ENCODE data around the gene ZNF683. TPM values are rescaled to one million over a fixed set of nuclear protein-coding genes. Genes with fewer than 3 reads are reported as not detected.

The ZNF683 gene
- total and polyA plus RNA-seq, 10 of the 15 experiments (the other 5 are each of a cell fraction or from before 2014, with no cell fraction given): not detected

DNA sequence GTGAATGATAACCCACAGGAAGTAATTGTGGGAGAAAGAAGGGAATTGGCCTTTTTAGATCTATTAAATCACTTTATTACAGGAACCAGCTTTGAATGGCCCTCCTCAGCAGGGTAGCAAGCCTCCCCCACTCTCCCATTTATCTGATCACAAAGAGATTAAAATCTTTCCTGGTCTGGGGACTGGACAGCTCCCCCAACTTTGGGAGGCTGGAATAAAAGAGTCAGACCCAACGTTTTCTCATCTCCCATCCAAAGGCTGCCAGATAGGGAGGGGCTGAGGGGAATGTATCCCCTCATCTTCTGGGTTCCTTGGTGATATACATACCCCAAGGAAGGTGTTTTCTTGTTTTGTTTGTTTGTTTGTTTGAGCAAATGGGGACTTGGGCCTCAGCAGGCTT, 40.5 kb upstream of the ZNF683 start:
- in situ Hi-C loops (cut with MboI): no loop called here
- BruUV-seq (replicated peaks): no TSS peak
- intact Hi-C loops (cut with micrococcal nuclease; ENCODE audit: unreplicated experiment): loop anchor here (10.0 kb wide), 1 partner anchor 48 kb away; no protein-coding TSS in a partner anchor
- ChIA-PET RAD21 (ENCODE audit: unreplicated experiment) (no interaction called here), POLR2A (interaction anchor here (0.6 kb wide), 1 partner anchor 63 kb away, joined by 6 read pairs; no protein-coding TSS in a partner anchor), SMC1A (ENCODE audit: uncharacterized antibody, unreplicated experiment) (no interaction called here), CTCF (interaction anchor here (0.7 to 1.2 kb wide), 3 partner anchors 19 to 269 kb away, joined by 3 to 5 read pairs (median 3); no protein-coding TSS in a partner anchor)
- Histone ChIP-seq H3K79me2 (ENCODE audit: control insufficient read depth, insufficient read depth, low read length) (no peaks in the 10 kb centered on the region), H3K9me3 (replicated peaks; ENCODE audit: control insufficient read depth, insufficient read depth, low read length) (no peaks in the 10 kb centered on the region), H3K27me3 (replicated peaks in 1 of 2; ENCODE audit: control insufficient read depth in 2 of 2, insufficient read depth in 2 of 2, low read length in 1 of 2) (peaks cover 8 to 10% of the 10 kb centered on the region in 2 experiments), H4K20me1 (ENCODE audit: control insufficient read depth, insufficient read depth) (no peaks in the 10 kb centered on the region), H3K4me2 (ENCODE audit: control insufficient read depth, insufficient read depth) (no peak overlapping the region), H3K9ac (ENCODE audit: control insufficient read depth, insufficient read depth, low read length) (no peak overlapping the region), H3K4me1 (ENCODE audit: control insufficient read depth, insufficient read depth, low read length) (no peaks in the 10 kb centered on the region), H3K27ac (ENCODE audit: control insufficient read depth, insufficient read depth) (no peak overlapping the region), H3K36me3 (ENCODE audit: control insufficient read depth in 2 of 2, insufficient read depth in 2 of 2, low read length in 1 of 2) (no peaks in the 10 kb centered on the region), H2AFZ (ENCODE audit: control insufficient read depth, low read depth, low read length) (no peak overlapping the region), H3K4me3 (no peak overlapping the region)
- FAIRE-seq: no peak
- 0% methylated on average over 1 of the region's 1 CpG for WGBS (ENCODE audit: insufficient coverage, insufficient replicate concordance, low lambda C conversion rate, missing lambda C conversion rate)
- DNase-seq (ENCODE audit: low read depth, low spot score): no peak
- TF ChIP-seq MYC (IDR thresholded peaks at IDR 0.05; ENCODE audit: insufficient read depth, insufficient read length, insufficient replicate concordance, low read length, severe bottlenecking): no peak
- no peak for TF ChIP-seq SMAD1 (IDR thresholded peaks at IDR 0.05; ENCODE audit: low read depth, partially characterized antibody)
- no peak for TF ChIP-seq RB1 (IDR thresholded peaks at IDR 0.05; ENCODE audit: borderline replicate concordance)
- no peak for TF ChIP-seq POLR2AphosphoS5 (IDR thresholded peaks at IDR 0.05; ENCODE audit: low read length)
- no peak for TF ChIP-seq FOS (IDR thresholded peaks at IDR 0.05; ENCODE audit: borderline replicate concordance, extremely low read depth, insufficient read length)
- TF ChIP-seq MEF2B (IDR thresholded peaks at IDR 0.05; ENCODE audit: partially characterized antibody, poor library complexity, severe bottlenecking): no peak
- TF ChIP-seq, protein P1, sequence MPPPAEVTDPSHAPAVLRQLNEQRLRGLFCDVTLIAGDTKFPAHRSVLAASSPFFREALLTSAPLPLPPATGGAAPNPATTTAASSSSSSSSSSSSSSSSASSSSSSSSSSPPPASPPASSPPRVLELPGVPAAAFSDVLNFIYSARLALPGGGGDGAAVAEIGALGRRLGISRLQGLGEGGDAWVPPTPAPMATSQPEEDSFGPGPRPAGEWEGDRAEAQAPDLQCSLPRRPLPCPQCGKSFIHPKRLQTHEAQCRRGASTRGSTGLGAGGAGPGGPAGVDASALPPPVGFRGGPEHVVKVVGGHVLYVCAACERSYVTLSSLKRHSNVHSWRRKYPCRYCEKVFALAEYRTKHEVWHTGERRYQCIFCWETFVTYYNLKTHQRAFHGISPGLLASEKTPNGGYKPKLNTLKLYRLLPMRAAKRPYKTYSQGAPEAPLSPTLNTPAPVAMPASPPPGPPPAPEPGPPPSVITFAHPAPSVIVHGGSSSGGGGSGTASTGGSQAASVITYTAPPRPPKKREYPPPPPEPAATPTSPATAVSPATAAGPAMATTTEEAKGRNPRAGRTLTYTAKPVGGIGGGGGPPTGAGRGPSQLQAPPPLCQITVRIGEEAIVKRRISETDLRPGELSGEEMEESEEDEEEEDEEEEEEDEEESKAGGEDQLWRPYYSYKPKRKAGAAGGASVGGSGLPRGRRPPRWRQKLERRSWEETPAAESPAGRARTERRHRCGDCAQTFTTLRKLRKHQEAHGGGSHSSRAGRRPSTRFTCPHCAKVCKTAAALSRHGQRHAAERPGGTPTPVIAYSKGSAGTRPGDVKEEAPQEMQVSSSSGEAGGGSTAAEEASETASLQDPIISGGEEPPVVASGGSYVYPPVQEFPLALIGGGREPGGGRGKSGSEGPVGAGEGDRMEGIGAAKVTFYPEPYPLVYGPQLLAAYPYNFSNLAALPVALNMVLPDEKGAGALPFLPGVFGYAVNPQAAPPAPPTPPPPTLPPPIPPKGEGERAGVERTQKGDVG (CRISPR knock-in tag; IDR thresholded peaks at IDR 0.05): no peak
- TF ChIP-seq POLR2A (IDR thresholded peaks at IDR 0.05; ENCODE audit: low read depth, low read length): no peak
- TF ChIP-seq MTA3 (IDR thresholded peaks at IDR 0.05; ENCODE audit: borderline replicate concordance, low read length): no peak
- no peak for TF ChIP-seq CREM (IDR thresholded peaks at IDR 0.05; ENCODE audit: low read depth)
- no peak for TF ChIP-seq CHD4 (IDR thresholded peaks at IDR 0.05)
- TF ChIP-seq, protein P2, sequence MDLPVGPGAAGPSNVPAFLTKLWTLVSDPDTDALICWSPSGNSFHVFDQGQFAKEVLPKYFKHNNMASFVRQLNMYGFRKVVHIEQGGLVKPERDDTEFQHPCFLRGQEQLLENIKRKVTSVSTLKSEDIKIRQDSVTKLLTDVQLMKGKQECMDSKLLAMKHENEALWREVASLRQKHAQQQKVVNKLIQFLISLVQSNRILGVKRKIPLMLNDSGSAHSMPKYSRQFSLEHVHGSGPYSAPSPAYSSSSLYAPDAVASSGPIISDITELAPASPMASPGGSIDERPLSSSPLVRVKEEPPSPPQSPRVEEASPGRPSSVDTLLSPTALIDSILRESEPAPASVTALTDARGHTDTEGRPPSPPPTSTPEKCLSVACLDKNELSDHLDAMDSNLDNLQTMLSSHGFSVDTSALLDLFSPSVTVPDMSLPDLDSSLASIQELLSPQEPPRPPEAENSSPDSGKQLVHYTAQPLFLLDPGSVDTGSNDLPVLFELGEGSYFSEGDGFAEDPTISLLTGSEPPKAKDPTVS (IDR thresholded peaks at IDR 0.05; ENCODE audit: low read depth, low read length): no peak
- TF ChIP-seq NR2C2 (IDR thresholded peaks at IDR 0.05; ENCODE audit: borderline replicate concordance, control insufficient read depth, insufficient read length, low read depth): no peak
- TF ChIP-seq SP1 (IDR thresholded peaks at IDR 0.05; ENCODE audit: low read depth, low read length): no peak
- TF ChIP-seq EP300 (IDR thresholded peaks at IDR 0.05; ENCODE audit: borderline replicate concordance in 1 of 2, control insufficient read depth in 1 of 2, low read depth in 2 of 2, low read length in 2 of 2): no peak
- no peak for TF ChIP-seq KAT2A (conservative IDR thresholded peaks at IDR 0.05; ENCODE audit: control insufficient read depth, low read depth, low read length)
- no peak for TF ChIP-seq RFX5 (IDR thresholded peaks at IDR 0.05; ENCODE audit: low read depth, low read length)
- no peak for TF ChIP-seq NBN (IDR thresholded peaks at IDR 0.05)
- ATAC-seq: no peak
